T-helper 1 cell (primary cell): Measurements from ENCODE around the gene CBX2.
A peak's percentile ranks its signal among the peaks of the same experiment; 100 is the strongest.

ENCODE experiments used
- DNase-seq, 5 donors: peaks; one replicate each; pipeline ENCODE4 v3.0.0-alpha.2; 2012 to 2020

The CBX2 gene

GRCh38 chr17:79801156-79802038 is 23.4 kb downstream of the CBX2 start:
- no peak for DNase-seq

- no peak for DNase-seq
Observed at GRCh38 chr17:79802039-79802735, 24.2 kb downstream of the CBX2 start.

- no peak for DNase-seq
Observed at GRCh38 chr17:79802736-79803420, 24.9 kb downstream of the CBX2 start.

- DNase-seq, result no peak
Observed at GRCh38 chr17:79803421-79803996, 25.6 kb downstream of the CBX2 start.

- peak in 2 of 5 donors; percentile 37 to 82 for DNase-seq
Observed at GRCh38 chr17:79803997-79804855, 26.3 kb downstream of the CBX2 start.

- no peak for DNase-seq
Observed at GRCh38 chr17:79804856-79805696, 27.1 kb downstream of the CBX2 start.

- DNase-seq, result no peak
Observed at GRCh38 chr17:79806446-79806760, 28.5 kb downstream of the CBX2 start.

- no peak for DNase-seq
Observed at GRCh38 chr17:79806863-79807720, 29.1 kb downstream of the CBX2 start.

GRCh38 chr17:79808763-79809529 is 31.0 kb downstream of the CBX2 start:
- peak in 2 of 5 donors; percentile 12 to 50 for DNase-seq

GRCh38 chr17:79809530-79810129 is 31.7 kb downstream of the CBX2 start:
- no peak for DNase-seq

GRCh38 chr17:79810130-79811010 is 32.4 kb downstream of the CBX2 start:
- DNase-seq, result peak; percentile 65 to 82 (median 76)

GRCh38 chr17:79811011-79811867 is 33.3 kb downstream of the CBX2 start:
- DNase-seq, result peak in 1 of 5 donors; percentile 46

- no peak for DNase-seq
Observed at GRCh38 chr17:79811868-79812352, 34.0 kb downstream of the CBX2 start.

GRCh38 chr17:79812353-79813258 is 34.7 kb downstream of the CBX2 start:
- DNase-seq, result no peak

- DNase-seq, result no peak
Observed at GRCh38 chr17:79813297-79814126, 35.6 kb downstream of the CBX2 start.
